ENCODE data around the gene KIAA1671.
A peak's percentile ranks its signal among the peaks of the same experiment; 100 is the strongest.

KIAA1671 gene

DNA sequence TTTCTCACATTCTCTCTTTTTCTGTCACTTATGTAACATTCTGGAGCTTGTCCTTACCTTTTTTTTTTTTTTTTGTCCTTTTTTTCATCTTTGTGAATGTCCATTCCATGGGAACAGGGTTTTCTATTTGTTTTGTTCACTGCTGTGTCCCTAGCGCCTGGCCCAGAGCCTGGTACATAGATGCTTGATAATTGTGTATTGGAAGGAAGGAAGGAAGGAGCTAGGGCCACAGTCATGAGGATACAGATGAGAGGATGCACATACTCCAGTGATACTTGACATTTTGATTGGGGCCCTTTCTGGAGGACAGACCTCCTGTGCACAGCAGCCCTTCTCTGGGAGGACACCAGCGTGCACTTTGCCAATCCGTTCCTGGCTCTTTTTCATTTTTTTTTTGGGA is 68.9 kb downstream of the KIAA1671 start:
- no peak for DNase-seq
- no peak overlapping the region for H4K8ac ChIP-seq (ENCODE audit: low read depth, low read length)
- H3K27me3 ChIP-seq (ENCODE audit: insufficient read depth, low read length, poor library complexity) = no peaks in the 10 kb centered on the region
- H3K79me1 ChIP-seq (ENCODE audit: low read length) = peaks cover 1% of the 10 kb centered on the region
- H3K4me2 ChIP-seq (ENCODE audit: low read length) = no peak overlapping the region
- H3K4ac ChIP-seq (ENCODE audit: low read depth, low read length) = no peak overlapping the region
- no peak overlapping the region for H3K56ac ChIP-seq (ENCODE audit: low read length)
- H3K23ac ChIP-seq (ENCODE audit: low read length) = no peak overlapping the region
- no peak overlapping the region for H2BK120ac ChIP-seq (ENCODE audit: low read depth, low read length)
- no peak overlapping the region for H2AK5ac ChIP-seq (ENCODE audit: low read length)
- WGBS (ENCODE audit: extremely low coverage, insufficient coverage, low lambda C conversion rate) = no CpG with 5 or more reads among the region's 3 CpGs
- no peaks in the 10 kb centered on the region for H3K79me2 ChIP-seq (ENCODE audit: control insufficient read depth, insufficient read depth, low read length)
- no peak overlapping the region for H3K27ac ChIP-seq (ENCODE audit: low read depth, low read length)
- H2BK15ac ChIP-seq (replicated peaks; ENCODE audit: low read depth) = no peak overlapping the region
- no peak overlapping the region for H4K5ac ChIP-seq (ENCODE audit: low read length)
- no peak overlapping the region for H2BK5ac ChIP-seq (ENCODE audit: low read length)
- H3K18ac ChIP-seq (ENCODE audit: low read length) = no peak overlapping the region
- H3K9ac ChIP-seq (ENCODE audit: low read length) = no peak overlapping the region
- H3K36me3 ChIP-seq (ENCODE audit: control insufficient read depth, insufficient read depth, low read length) = no peaks in the 10 kb centered on the region
- no peak overlapping the region for H3K4me3 ChIP-seq (ENCODE audit: low read length)
- H3K4me1 ChIP-seq (ENCODE audit: control insufficient read depth, low read depth, low read length) = no peaks in the 10 kb centered on the region

DNA sequence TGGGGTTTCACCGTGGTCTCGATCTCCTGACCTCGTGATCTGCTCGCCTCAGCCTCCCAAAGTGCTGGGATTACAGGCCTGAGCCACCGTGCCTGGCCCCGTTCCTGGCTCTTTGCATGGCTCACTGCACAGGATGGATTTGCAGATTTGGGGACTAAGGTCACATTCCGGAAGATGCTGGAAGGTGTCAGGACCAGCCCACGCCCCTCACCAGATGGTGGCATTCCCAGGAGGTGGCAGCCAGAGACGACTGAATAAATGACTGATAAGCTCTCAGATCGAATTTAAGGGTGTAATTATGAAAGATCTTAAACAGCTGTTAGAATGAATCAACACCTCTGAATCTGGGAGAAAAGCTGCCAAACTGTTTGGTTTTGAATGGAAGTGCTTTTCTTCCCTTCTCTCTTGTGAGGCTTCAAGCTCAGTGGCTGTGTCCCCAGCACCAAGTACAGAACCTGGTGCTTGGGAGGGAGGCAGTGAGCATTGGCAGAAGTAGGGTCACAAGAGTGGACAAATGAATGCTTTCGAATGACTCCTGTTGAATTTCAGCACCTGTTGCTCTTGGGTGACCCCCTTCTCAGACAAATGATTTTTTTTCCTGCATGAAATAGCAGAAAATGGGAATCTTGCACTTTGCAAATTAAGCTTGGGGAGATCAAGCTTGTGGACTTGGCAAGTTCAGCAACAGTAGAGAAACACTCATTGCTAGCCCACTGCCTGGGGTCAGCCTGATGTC is 69.6 kb downstream of the KIAA1671 start:
- WGBS (ENCODE audit: extremely low coverage, insufficient coverage, low lambda C conversion rate) = no CpG with 5 or more reads among the region's 11 CpGs
- peak; percentile 76 for DNase-seq
- H3K27ac ChIP-seq (ENCODE audit: low read depth, low read length) = no peak overlapping the region

DNA sequence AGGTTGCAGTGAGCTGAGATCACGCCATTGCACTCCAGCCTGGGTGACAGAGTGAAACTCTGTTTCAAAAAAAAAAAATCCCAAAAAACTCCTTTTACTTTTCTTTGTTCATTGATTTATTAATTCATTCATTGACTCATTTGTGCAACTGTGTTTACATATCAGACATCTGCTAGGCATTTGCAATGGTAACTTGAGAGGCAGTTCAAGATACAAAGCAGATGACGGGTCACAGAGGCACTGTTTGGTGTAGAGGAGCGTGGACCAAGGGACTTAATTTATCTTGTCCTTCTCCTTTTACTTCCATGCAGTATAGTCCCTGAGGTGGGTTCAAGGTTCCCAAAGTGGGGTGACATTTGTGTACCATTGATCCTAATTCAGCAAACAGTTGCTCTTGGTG is 71.4 kb downstream of the KIAA1671 start:
- Histone ChIP-seq H4K5ac (ENCODE audit: low read length) (no peak overlapping the region), H2AK5ac (ENCODE audit: low read length) (no peak overlapping the region), H3K27me3 (ENCODE audit: insufficient read depth, low read length, poor library complexity) (no peaks in the 10 kb centered on the region), H2BK5ac (ENCODE audit: low read length) (no peak overlapping the region), H3K79me2 (ENCODE audit: control insufficient read depth, insufficient read depth, low read length) (no peaks in the 10 kb centered on the region), H2BK15ac (replicated peaks; ENCODE audit: low read depth) (no peak overlapping the region), H3K4ac (ENCODE audit: low read depth, low read length) (no peak overlapping the region), H3K4me1 (ENCODE audit: control insufficient read depth, low read depth, low read length) (peaks cover 3% of the 10 kb centered on the region), H3K27ac (ENCODE audit: low read depth, low read length) (no peak overlapping the region), H3K4me3 (ENCODE audit: low read length) (no peak overlapping the region), H2BK120ac (ENCODE audit: low read depth, low read length) (no peak overlapping the region), H3K79me1 (ENCODE audit: low read length) (peaks cover 1% of the 10 kb centered on the region), H3K23ac (ENCODE audit: low read length) (no peak overlapping the region), H3K4me2 (ENCODE audit: low read length) (no peak overlapping the region), H4K8ac (ENCODE audit: low read depth, low read length) (no peak overlapping the region), H3K36me3 (ENCODE audit: control insufficient read depth, insufficient read depth, low read length) (no peaks in the 10 kb centered on the region), H3K18ac (ENCODE audit: low read length) (no peak overlapping the region), H3K56ac (ENCODE audit: low read length) (no peak overlapping the region), H3K9ac (ENCODE audit: low read length) (no peak overlapping the region)
- DNase-seq = no peak
- no CpG with 5 or more reads among the region's 3 CpGs for WGBS (ENCODE audit: extremely low coverage, insufficient coverage, low lambda C conversion rate)

More for the DNA sequence above, 69.6 kb downstream of the KIAA1671 start:
- H2BK120ac ChIP-seq (ENCODE audit: low read depth, low read length) = no peak overlapping the region
- H3K9ac ChIP-seq (ENCODE audit: low read length) = no peak overlapping the region
- H2BK5ac ChIP-seq (ENCODE audit: low read length) = no peak overlapping the region
- H3K36me3 ChIP-seq (ENCODE audit: control insufficient read depth, insufficient read depth, low read length) = no peaks in the 10 kb centered on the region
- H3K79me2 ChIP-seq (ENCODE audit: control insufficient read depth, insufficient read depth, low read length) = no peaks in the 10 kb centered on the region
- no peak overlapping the region for H3K56ac ChIP-seq (ENCODE audit: low read length)
- no peaks in the 10 kb centered on the region for H3K27me3 ChIP-seq (ENCODE audit: insufficient read depth, low read length, poor library complexity)
- H3K79me1 ChIP-seq (ENCODE audit: low read length) = peaks cover 1% of the 10 kb centered on the region
- no peak overlapping the region for H4K5ac ChIP-seq (ENCODE audit: low read length)
- H2BK15ac ChIP-seq (replicated peaks; ENCODE audit: low read depth) = no peak overlapping the region
- no peak overlapping the region for H4K8ac ChIP-seq (ENCODE audit: low read depth, low read length)
- no peak overlapping the region for H3K23ac ChIP-seq (ENCODE audit: low read length)
- no peak overlapping the region for H3K4ac ChIP-seq (ENCODE audit: low read depth, low read length)
- H3K4me2 ChIP-seq (ENCODE audit: low read length) = no peak overlapping the region
- H3K4me3 ChIP-seq (ENCODE audit: low read length) = no peak overlapping the region
- H2AK5ac ChIP-seq (ENCODE audit: low read length) = no peak overlapping the region
- no peaks in the 10 kb centered on the region for H3K4me1 ChIP-seq (ENCODE audit: control insufficient read depth, low read depth, low read length)
- H3K18ac ChIP-seq (ENCODE audit: low read length) = no peak overlapping the region

DNA sequence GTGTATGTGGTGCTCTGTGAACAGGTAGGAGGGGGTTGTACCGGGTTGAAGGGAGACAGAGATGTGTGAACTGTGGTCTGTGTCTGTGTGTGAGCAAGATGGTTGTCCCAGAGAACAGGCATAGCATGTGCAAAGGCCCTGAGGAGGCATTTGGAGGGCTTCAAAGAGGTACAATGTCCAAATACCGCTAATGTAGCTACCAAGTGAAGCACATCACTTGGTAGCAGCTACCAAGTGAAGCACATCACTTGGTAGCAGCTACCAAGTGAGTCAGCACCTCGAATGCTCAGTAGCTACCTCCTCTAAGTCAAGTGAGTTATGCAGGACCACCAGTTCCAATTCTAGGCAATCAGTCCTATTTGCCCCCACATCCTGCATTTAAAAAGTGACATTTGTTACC is 72.4 kb downstream of the KIAA1671 start:
- Histone ChIP-seq H3K79me2 (ENCODE audit: control insufficient read depth, insufficient read depth, low read length) (no peaks in the 10 kb centered on the region), H3K9ac (ENCODE audit: low read length) (no peak overlapping the region), H3K18ac (ENCODE audit: low read length) (no peak overlapping the region), H2BK5ac (ENCODE audit: low read length) (no peak overlapping the region), H2BK15ac (replicated peaks; ENCODE audit: low read depth) (no peak overlapping the region), H3K4ac (ENCODE audit: low read depth, low read length) (no peak overlapping the region), H3K27me3 (ENCODE audit: insufficient read depth, low read length, poor library complexity) (no peaks in the 10 kb centered on the region), H3K56ac (ENCODE audit: low read length) (no peak overlapping the region), H3K4me1 (ENCODE audit: control insufficient read depth, low read depth, low read length) (peaks cover 3% of the 10 kb centered on the region), H3K36me3 (ENCODE audit: control insufficient read depth, insufficient read depth, low read length) (no peaks in the 10 kb centered on the region), H4K8ac (ENCODE audit: low read depth, low read length) (no peak overlapping the region), H2BK120ac (ENCODE audit: low read depth, low read length) (no peak overlapping the region), H3K27ac (ENCODE audit: low read depth, low read length) (no peak overlapping the region), H2AK5ac (ENCODE audit: low read length) (no peak overlapping the region), H3K4me3 (ENCODE audit: low read length) (no peak overlapping the region), H4K5ac (ENCODE audit: low read length) (no peak overlapping the region), H3K4me2 (ENCODE audit: low read length) (no peak overlapping the region), H3K23ac (ENCODE audit: low read length) (no peak overlapping the region), H3K79me1 (ENCODE audit: low read length) (peaks cover 1% of the 10 kb centered on the region)
- no CpG with 5 or more reads among the region's 3 CpGs for WGBS (ENCODE audit: extremely low coverage, insufficient coverage, low lambda C conversion rate)
- no peak for DNase-seq

- H3K4me1 ChIP-seq (ENCODE audit: control insufficient read depth, low read depth, low read length) = peaks cover 3% of the 10 kb centered on the region
- H3K27me3 ChIP-seq (ENCODE audit: insufficient read depth, low read length, poor library complexity) = no peaks in the 10 kb centered on the region
- no peak overlapping the region for H2BK15ac ChIP-seq (replicated peaks; ENCODE audit: low read depth)
- no CpG with 5 or more reads among the region's 12 CpGs for WGBS (ENCODE audit: extremely low coverage, insufficient coverage, low lambda C conversion rate)
- no peak overlapping the region for H3K4me3 ChIP-seq (ENCODE audit: low read length)
- no peak overlapping the region for H2BK5ac ChIP-seq (ENCODE audit: low read length)
- no peak overlapping the region for H4K8ac ChIP-seq (ENCODE audit: low read depth, low read length)
- no peak overlapping the region for H3K4ac ChIP-seq (ENCODE audit: low read depth, low read length)
- H4K5ac ChIP-seq (ENCODE audit: low read length) = no peak overlapping the region
- no peak overlapping the region for H3K23ac ChIP-seq (ENCODE audit: low read length)
- H3K27ac ChIP-seq (ENCODE audit: low read depth, low read length) = no peak overlapping the region
- H3K4me2 ChIP-seq (ENCODE audit: low read length) = no peak overlapping the region
- H3K36me3 ChIP-seq (ENCODE audit: control insufficient read depth, insufficient read depth, low read length) = no peaks in the 10 kb centered on the region
- no peak overlapping the region for H3K18ac ChIP-seq (ENCODE audit: low read length)
- DNase-seq = no peak
- H3K56ac ChIP-seq (ENCODE audit: low read length) = peak overlapping the region; percentile 8
- peak overlapping the region; percentile 38 for H2AK5ac ChIP-seq (ENCODE audit: low read length)
- no peaks in the 10 kb centered on the region for H3K79me2 ChIP-seq (ENCODE audit: control insufficient read depth, insufficient read depth, low read length)
- H2BK120ac ChIP-seq (ENCODE audit: low read depth, low read length) = no peak overlapping the region
- H3K79me1 ChIP-seq (ENCODE audit: low read length) = peaks cover 1% of the 10 kb centered on the region
- H3K9ac ChIP-seq (ENCODE audit: low read length) = peak overlapping the region; percentile 20
Measured at GRCh38 chr22:25025491-25026400, 73.2 kb downstream of the KIAA1671 start.

All from mesendoderm (in vitro differentiated cells).